Prostate gland (tissue), 2 donors: Measurements from ENCODE around the gene TMTC4. TPM values are rescaled to one million over a fixed set of nuclear protein-coding genes. Genes with fewer than 3 reads are reported as not detected.

Experiments
- DNase-seq: peaks from one replicate; pipeline ENCODE4 v3.0.0-alpha.2; 2019; ENCODE audit warnings: low spot score
- H3K27ac ChIP-seq, 2 donors: fragments of 200-600 bp; sonication (generic); 2 replicates each; pipeline ENCODE4 v1.5.1; 2017 to 2019
- H3K27me3 ChIP-seq: fragments of 200-600 bp; sonication (generic); replicated peaks from 2 replicates; pipeline ENCODE4 v1.5.1; 2019; ENCODE audit not compliant: insufficient read depth
- H3K36me3 ChIP-seq, 2 donors: fragments of 200-600 bp; sonication (generic); 1 replicate in 1 of 2; 2 replicates in 1 of 2; pipeline versions ENCODE4 v1.5.1 to v1.8.1; 2017 to 2019
- H3K4me1 ChIP-seq: fragments of 200-600 bp; sonication (generic); replicated peaks from 2 replicates; pipeline ENCODE4 v1.5.1; 2019
- H3K4me3 ChIP-seq, 2 donors: fragments of 200-600 bp; sonication (generic); 2 replicates each; pipeline ENCODE4 v1.5.1; 2017 to 2019
- H3K9me3 ChIP-seq: fragments of 200-600 bp; sonication (generic); 2 replicates; pipeline ENCODE4 v1.5.1; 2017
- CTCF ChIP-seq, 4 experiments: fragments of 200-600 bp in 2 of 4; fragments of 450-650 bp in 2 of 4; sonication (generic) in 2 of 4; IDR thresholded peaks; 1 replicate in 3 of 4; 2 replicates in 1 of 4; pipeline ENCODE4 v1.5.1; 2016 to 2019; ENCODE audit warnings: antibody characterized with exemption in 4 of 4, mild to moderate bottlenecking in 2 of 4, moderate library complexity in 2 of 4
- POLR2A ChIP-seq: fragments of 450-650 bp; IDR thresholded peaks from one replicate; pipeline ENCODE4 v1.6.1; 2016; ENCODE audit warnings: antibody characterized with exemption, mild to moderate bottlenecking
- POLR2AphosphoS5 ChIP-seq: sonication (generic); formaldehyde crosslinking; IDR thresholded peaks from one replicate; pipeline ENCODE4 v1.6.1; 2017; ENCODE audit warnings: antibody characterized with exemption
- WGBS: methylation state at CpG from one replicate; pipeline ENCODE4 v1.1.5; 2018; 5-methylcytosine and 5-hydroxymethylcytosine counted together
- intact Hi-C: fragments of 100-400 bp; cut with DNase I; formaldehyde crosslinking; loops from one replicate; pipeline ENCODE4 v1.14.2; 2022
- total RNA-seq, 2 donors: library from RNA; depleted of rRNA; stranded (reverse); fragments of >200 nt; gene quantifications; one replicate each; pipeline ENCODE4 v1.1.0, GENCODE V29; 2016

TMTC4 gene
- total RNA-seq, 2 donors from 2014 or later = 20.2 to 22.4 TPM

GRCh38 chr13:100667894-100668293 lies 6.7 kb downstream of the TMTC4 start:
- WGBS = 95% methylated on average over 9 of the region's 9 CpGs
- H3K9me3 ChIP-seq = no peaks in the 10 kb centered on the region
- H3K27ac ChIP-seq = no peak overlapping the region
- TF ChIP-seq CTCF (IDR thresholded peaks at IDR 0.05) (no peak), POLR2AphosphoS5 (no peak), POLR2A (no peak)
- no peak for DNase-seq
- H3K4me3 ChIP-seq = no peak overlapping the region
- no peaks in the 10 kb centered on the region for H3K4me1 ChIP-seq
- H3K36me3 ChIP-seq = no peaks in the 10 kb centered on the region
- no peaks in the 10 kb centered on the region for H3K27me3 ChIP-seq
- intact Hi-C loops = no loop called here

GRCh38 chr13:100666124-100666523 lies 8.5 kb downstream of the TMTC4 start:
- no peak for TF ChIP-seq CTCF (IDR thresholded peaks at IDR 0.05)
- TF ChIP-seq POLR2A = no peak
- no peak for TF ChIP-seq POLR2AphosphoS5
- H3K4me3 ChIP-seq = no peak overlapping the region
- no peaks in the 10 kb centered on the region for H3K36me3 ChIP-seq
- no peaks in the 10 kb centered on the region for H3K4me1 ChIP-seq
- H3K27me3 ChIP-seq = no peaks in the 10 kb centered on the region
- WGBS = 50% methylated on average over 5 of the region's 5 CpGs
- H3K9me3 ChIP-seq = no peaks in the 10 kb centered on the region
- no peak overlapping the region for H3K27ac ChIP-seq
- intact Hi-C loops = no loop called here
- no peak for DNase-seq

GRCh38 chr13:100665403-100665802 lies 9.2 kb downstream of the TMTC4 start:
- Histone ChIP-seq H3K27me3 (no peaks in the 10 kb centered on the region), H3K4me1 (no peaks in the 10 kb centered on the region), H3K36me3 (no peaks in the 10 kb centered on the region), H3K9me3 (no peaks in the 10 kb centered on the region), H3K27ac (no peak overlapping the region), H3K4me3 (no peak overlapping the region)
- WGBS = 82% methylated on average over 9 of the region's 9 CpGs
- no peak for DNase-seq
- TF ChIP-seq POLR2A (no peak), POLR2AphosphoS5 (no peak), CTCF (IDR thresholded peaks at IDR 0.05) (no peak)
- intact Hi-C loops = no loop called here

GRCh38 chr13:100664171-100664900 lies 10.3 kb downstream of the TMTC4 start:
- Histone ChIP-seq H3K27me3 (no peaks in the 10 kb centered on the region), H3K9me3 (no peaks in the 10 kb centered on the region), H3K4me3 (no peak overlapping the region), H3K36me3 (no peaks in the 10 kb centered on the region), H3K27ac (no peak overlapping the region), H3K4me1 (no peaks in the 10 kb centered on the region)
- WGBS = 93% methylated on average over 10 of the region's 10 CpGs
- intact Hi-C loops = no loop called here
- TF ChIP-seq CTCF (IDR thresholded peaks at IDR 0.05) (no peak), POLR2AphosphoS5 (no peak), POLR2A (no peak)
- DNase-seq = no peak

- Histone ChIP-seq H3K36me3 (no peaks in the 10 kb centered on the region), H3K4me1 (no peaks in the 10 kb centered on the region), H3K27ac (no peak overlapping the region), H3K9me3 (no peaks in the 10 kb centered on the region), H3K4me3 (no peak overlapping the region), H3K27me3 (no peaks in the 10 kb centered on the region)
- no peak for DNase-seq
- 90% methylated on average over 24 of the region's 24 CpGs for WGBS
- intact Hi-C loops = no loop called here
- TF ChIP-seq POLR2A (no peak), CTCF (IDR thresholded peaks at IDR 0.05) (no peak), POLR2AphosphoS5 (no peak)
These were observed 12.0 kb downstream of the TMTC4 start for GRCh38 chr13:100662468-100663211.
